HFFc6 (cell line): Measurements from ENCODE around the gene GREM1. TPM values are rescaled to one million over a fixed set of nuclear protein-coding genes. Genes with fewer than 3 reads are reported as not detected.
A peak's percentile ranks its signal among the peaks of the same experiment; 100 is the strongest.

Experiments used
- DNase-seq: peaks from one replicate; pipeline ENCODE4 v3.0.0-alpha.2; 2018
- H3K27ac Mint-ChIP-seq: 2 replicates; pipeline ENCODE4 v1.8.0; 2020; ENCODE audit warnings: mild to moderate bottlenecking, mixed read lengths
- H3K27me3 Mint-ChIP-seq: 2 replicates; pipeline ENCODE4 v1.8.0; 2021; ENCODE audit warnings: mild to moderate bottlenecking, moderate library complexity, mixed read lengths; ENCODE audit not compliant: insufficient read depth
- H3K36me3 Mint-ChIP-seq: 2 replicates; pipeline ENCODE4 v1.8.0; 2021; ENCODE audit warnings: low read depth, mixed read lengths
- H3K4me1 Mint-ChIP-seq: 2 replicates; pipeline ENCODE4 v1.8.0; 2020; ENCODE audit warnings: low read depth, mixed read lengths
- H3K4me3 Mint-ChIP-seq: 2 replicates; pipeline ENCODE4 v1.8.0; 2020; ENCODE audit warnings: mild to moderate bottlenecking, moderate library complexity, mixed read lengths
- H3K9me3 Mint-ChIP-seq: 2 replicates; pipeline ENCODE4 v1.8.0; 2020; ENCODE audit warnings: mild to moderate bottlenecking, mixed read lengths
- CTCF ChIP-seq: fragments of 200-600 bp; sonication (generic); IDR thresholded peaks from 2 replicates; pipeline ENCODE4 v1.5.0; 2021; ENCODE audit warnings: antibody characterized with exemption, mild to moderate bottlenecking
- long read RNA-seq: library from polyadenylated mRNA; unstranded; transcript quantifications from one replicate; pipeline ENCODE4 v2.0.0, GENCODE V29; 2019
- total RNA-seq, 6 experiments: library from RNA; stranded (reverse); fragmentation: NEBNext Ultra II Directional; extraction: Animal tissue kit (Norgen Biotek cat#: 25700); gene quantifications; 2 replicates in 1 of 6; 3 replicates in 5 of 6; pipeline ENCODE4 v1.2.3, GENCODE V29; 2021

Gene GREM1
- total RNA-seq, result 1,000 to 10,000 TPM; 2,146 to 4,099 (median 3,549) TPM
- long read RNA-seq, full-length matches to known transcripts, result 542 of 1,282 reads
- long read RNA-seq, partial matches to known transcripts, result 677 of 1,282 reads
- long read RNA-seq, other reads (novel, unspliced or antisense), result 63 of 1,282 reads

- DNase-seq, result peak; percentile 71
- peaks cover 27% of the 10 kb centered on the region for H3K27me3 Mint-ChIP-seq
- peak within 1 kb of the TSS; percentile 97 for H3K4me3 Mint-ChIP-seq
- H3K27ac Mint-ChIP-seq, result peak within 1 kb of the TSS; percentile 96
- H3K36me3 Mint-ChIP-seq, result peaks cover 47% of the 10 kb centered on the region
- H3K9me3 Mint-ChIP-seq, result peaks cover 11% of the 10 kb centered on the region
- peaks cover 72% of the 10 kb centered on the region for H3K4me1 Mint-ChIP-seq
- no peak for TF ChIP-seq CTCF
Observed at GRCh38 chr15:32717426-32718226, at the start of gene GREM1. Gene GREM1 (plus strand): TSS chr15:32718004. CDS start chr15:32730691, 12,687 bp downstream.

- H3K9me3 Mint-ChIP-seq, result no peaks in the 10 kb centered on the region
- DNase-seq, result no peak
- H3K4me1 Mint-ChIP-seq, result peaks cover 54% of the 10 kb centered on the region
- H3K36me3 Mint-ChIP-seq, result peaks cover 5% of the 10 kb centered on the region; the same call in 1 of the 2 replicates
- peak overlapping the region; percentile 47 for H3K27ac Mint-ChIP-seq
- H3K27me3 Mint-ChIP-seq, result no peaks in the 10 kb centered on the region
- TF ChIP-seq CTCF, result peak; percentile 29; the same call in 1 of the 2 replicates
- H3K4me3 Mint-ChIP-seq, result peak overlapping the region; percentile 33
Observed at GRCh38 chr15:32668942-32669341, 48.9 kb upstream of the GREM1 start.

GRCh38 chr15:32669896-32670611, 47.8 kb upstream of the GREM1 start:
- Mint-ChIP-seq H3K9me3 (no peaks in the 10 kb centered on the region), H3K4me3 (peak overlapping the region; percentile 85), H3K4me1 (peaks cover 44% of the 10 kb centered on the region), H3K36me3 (peaks cover 5% of the 10 kb centered on the region; the same call in 1 of the 2 replicates), H3K27me3 (no peaks in the 10 kb centered on the region; the same call in 1 of the 2 replicates), H3K27ac (peak overlapping the region; percentile 95)
- DNase-seq, result peak; percentile 71
- TF ChIP-seq CTCF, result no peak

GRCh38 chr15:32670623-32671022, 47.2 kb upstream of the GREM1 start:
- Mint-ChIP-seq H3K4me1 (peaks cover 44% of the 10 kb centered on the region), H3K4me3 (peak overlapping the region; percentile 85), H3K36me3 (peaks cover 5% of the 10 kb centered on the region; the same call in 1 of the 2 replicates), H3K27ac (peak overlapping the region; percentile 95), H3K9me3 (no peaks in the 10 kb centered on the region), H3K27me3 (no peaks in the 10 kb centered on the region; the same call in 1 of the 2 replicates)
- no peak for DNase-seq
- TF ChIP-seq CTCF, result no peak
